HepG2 (cell line): ENCODE measurements around the gene LRP5. TPM values are rescaled to one million over a fixed set of nuclear protein-coding genes. Genes with fewer than 3 reads are reported as not detected.

Experiments
- BORCS8-MEF2B ChIP-seq: sonication (generic); formaldehyde crosslinking; IDR thresholded peaks from 2 replicates; pipeline ENCODE4 v1.8.0; 2022; ENCODE audit warnings: mild to moderate bottlenecking, missing genetic modification reagents
- FIP1L1 ChIP-seq: fragments of 200-400 bp; formaldehyde crosslinking; IDR thresholded peaks from 2 replicates; pipeline ENCODE4 v1.6.1; 2018; ENCODE audit warnings: low read depth, mild to moderate bottlenecking, low read length, moderate library complexity, borderline replicate concordance; ENCODE audit not compliant: insufficient read depth
- NCOR1 ChIP-seq: fragments of 200-600 bp; sonication (generic); IDR thresholded peaks from 2 replicates; pipeline ENCODE4 v1.7.0; 2017; ENCODE audit warnings: antibody characterized with exemption, low read length, borderline replicate concordance
- NFRKB ChIP-seq: fragments of 450-650 bp; IDR thresholded peaks from 2 replicates; pipeline ENCODE4 v1.6.1; 2017
- SP5 ChIP-seq: IDR thresholded peaks from 2 replicates; pipeline ENCODE4 v1.6.1; 2016; ENCODE audit warnings: low read depth, borderline replicate concordance
- TAF1 ChIP-seq: sonication (generic); formaldehyde crosslinking; IDR thresholded peaks from 2 replicates; pipeline ENCODE4 v1.4.0; 2020; ENCODE audit warnings: missing genetic modification reagents
- ZKSCAN8 ChIP-seq: IDR thresholded peaks from 2 replicates; pipeline ENCODE4 v1.6.1; 2016; ENCODE audit warnings: borderline replicate concordance, missing genetic modification reagents, missing compliant biosample characterization
- ZNF263 ChIP-seq: sonication (generic); formaldehyde crosslinking; IDR thresholded peaks from 2 replicates; pipeline ENCODE4 v1.4.0; 2020; ENCODE audit warnings: missing genetic modification reagents
- ZNF33A ChIP-seq: sonication (generic); formaldehyde crosslinking; IDR thresholded peaks from 2 replicates; pipeline ENCODE4 v1.5.1; 2020; ENCODE audit warnings: missing genetic modification reagents, mild to moderate bottlenecking, moderate library complexity, borderline replicate concordance
- ZNF350 ChIP-seq: sonication (generic); formaldehyde crosslinking; IDR thresholded peaks from 2 replicates; pipeline ENCODE4 v1.4.0; 2020; ENCODE audit warnings: mild to moderate bottlenecking, low read depth, missing genetic modification reagents, borderline replicate concordance
- ZNF451 ChIP-seq: sonication (generic); formaldehyde crosslinking; IDR thresholded peaks from 2 replicates; pipeline ENCODE4 v1.5.0; 2020; ENCODE audit warnings: mild to moderate bottlenecking, missing genetic modification reagents
- ZNF558 ChIP-seq: sonication (generic); formaldehyde crosslinking; IDR thresholded peaks from 2 replicates; pipeline ENCODE4 v1.9.0; 2022; ENCODE audit warnings: mild to moderate bottlenecking, missing genetic modification reagents, borderline replicate concordance
- ZNF839 ChIP-seq: sonication (generic); formaldehyde crosslinking; IDR thresholded peaks from 2 replicates; pipeline ENCODE4 v1.4.0; 2020; ENCODE audit warnings: missing genetic modification reagents, mild to moderate bottlenecking, borderline replicate concordance
- polyA plus RNA-seq, 8 experiments: library from polyadenylated mRNA; depleted of rRNA in 3 of 8; stranded (reverse) in 7 of 8; unstranded in 1 of 8; fragments of >200 nt; fragmentation: Illumina TruSeq in 4 of 8; extraction: Trizol in 4 of 8; gene quantifications; 2 replicates each; pipeline versions ENCODE4 v1.2.1 to v1.2.3, GENCODE V29; 2011 to 2016; ENCODE audit warnings: low read depth in 4 of 8, missing spikeins in 1 of 8, mixed read lengths in 1 of 8; ENCODE audit not compliant: insufficient read depth in 1 of 8
- total RNA-seq, 5 experiments: library from RNA; depleted of rRNA; stranded (reverse); fragments of >200 nt; fragmentation: Illumina TruSeq; extraction: Trizol; gene quantifications; 2 replicates each; pipeline ENCODE4 v1.2.3, GENCODE V29; 2016; ENCODE audit warnings: low read depth in 1 of 5
- TF ChIP-seq, protein P1 (sequence below): sonication (generic); formaldehyde crosslinking; conservative IDR thresholded peaks from 2 replicates; pipeline ENCODE4 v1.4.0; 2020; ENCODE audit warnings: missing genetic modification reagents
- TF ChIP-seq, protein P2 (sequence below): sonication (generic); formaldehyde crosslinking; IDR thresholded peaks from 2 replicates; pipeline ENCODE4 v1.4.0; 2020; ENCODE audit warnings: missing genetic modification reagents
- TF ChIP-seq, protein P3 (sequence below): fragments of 450-650 bp; IDR thresholded peaks from 2 replicates; pipeline ENCODE4 v1.6.1; 2017
- TF ChIP-seq, protein P4 (sequence below): sonication (generic); formaldehyde crosslinking; IDR thresholded peaks from 2 replicates; pipeline ENCODE4 v1.4.0; 2020; ENCODE audit warnings: missing genetic modification reagents
- TF ChIP-seq, protein P5 (sequence below): sonication (generic); formaldehyde crosslinking; IDR thresholded peaks from 2 replicates; pipeline ENCODE4 v1.5.1; 2020; ENCODE audit warnings: missing genetic modification reagents, mild to moderate bottlenecking, borderline replicate concordance

LRP5 gene
- total and polyA plus RNA-seq, 2 of the 13 experiments (the other 11 are each of a cell fraction or from before 2014, with no cell fraction given) = 40.4 to 64.0 TPM

DNA sequence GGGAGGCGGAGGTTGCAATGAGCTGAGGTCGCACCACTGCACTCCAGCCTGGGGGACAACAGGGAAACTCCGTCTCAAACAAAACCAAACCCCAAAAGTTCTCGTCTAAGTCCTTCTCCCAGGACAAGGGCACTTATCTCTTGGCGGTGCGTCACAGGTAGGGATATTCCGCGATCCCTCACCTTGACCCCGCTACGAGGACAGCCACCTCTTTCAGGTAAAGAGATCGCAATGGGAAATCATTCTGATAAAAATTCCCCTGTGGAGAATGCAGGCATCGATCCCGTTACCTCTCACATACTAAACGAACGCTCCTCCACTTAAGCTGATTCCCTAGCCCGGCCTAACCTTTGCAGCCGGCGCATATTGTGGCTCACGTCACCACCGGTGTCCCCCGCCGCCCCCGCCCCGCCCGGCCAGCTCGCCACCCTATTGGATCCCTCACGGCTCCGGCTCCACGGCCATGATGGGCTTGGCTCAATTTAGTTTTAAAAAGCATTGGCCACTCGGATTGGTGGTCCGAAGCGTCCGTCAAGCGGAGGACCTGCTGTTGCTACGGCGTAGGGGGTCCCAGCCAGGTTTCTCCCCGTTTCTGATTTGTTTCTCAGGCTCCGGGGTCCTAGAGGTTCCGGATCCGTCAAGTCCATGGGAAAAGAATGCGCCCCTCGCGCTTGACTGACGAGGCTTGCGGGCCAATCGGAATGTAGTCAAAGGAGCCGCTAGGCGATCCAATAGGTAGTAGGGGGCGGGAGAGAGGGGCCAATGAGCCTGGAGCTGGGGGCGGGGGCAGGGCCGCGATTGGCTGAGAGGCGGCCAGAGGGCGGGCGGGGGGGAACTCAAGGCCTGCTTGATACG, 147.7 kb downstream of the LRP5 start (continued):
- TF ChIP-seq, protein P1, sequence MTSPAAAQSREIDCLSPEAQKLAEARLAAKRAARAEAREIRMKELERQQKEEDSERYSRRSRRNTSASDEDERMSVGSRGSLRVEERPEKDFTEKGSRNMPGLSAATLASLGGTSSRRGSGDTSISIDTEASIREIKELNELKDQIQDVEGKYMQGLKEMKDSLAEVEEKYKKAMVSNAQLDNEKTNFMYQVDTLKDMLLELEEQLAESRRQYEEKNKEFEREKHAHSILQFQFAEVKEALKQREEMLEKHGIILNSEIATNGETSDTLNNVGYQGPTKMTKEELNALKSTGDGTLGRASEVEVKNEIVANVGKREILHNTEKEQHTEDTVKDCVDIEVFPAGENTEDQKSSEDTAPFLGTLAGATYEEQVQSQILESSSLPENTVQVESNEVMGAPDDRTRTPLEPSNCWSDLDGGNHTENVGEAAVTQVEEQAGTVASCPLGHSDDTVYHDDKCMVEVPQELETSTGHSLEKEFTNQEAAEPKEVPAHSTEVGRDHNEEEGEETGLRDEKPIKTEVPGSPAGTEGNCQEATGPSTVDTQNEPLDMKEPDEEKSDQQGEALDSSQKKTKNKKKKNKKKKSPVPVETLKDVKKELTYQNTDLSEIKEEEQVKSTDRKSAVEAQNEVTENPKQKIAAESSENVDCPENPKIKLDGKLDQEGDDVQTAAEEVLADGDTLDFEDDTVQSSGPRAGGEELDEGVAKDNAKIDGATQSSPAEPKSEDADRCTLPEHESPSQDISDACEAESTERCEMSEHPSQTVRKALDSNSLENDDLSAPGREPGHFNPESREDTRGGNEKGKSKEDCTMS (CRISPR knock-in tag) = no peak
- TF ChIP-seq ZNF350 (CRISPR knock-in tag) = peak; percentile 90; the same call in 1 of the 2 replicates
- TF ChIP-seq ZNF558 (CRISPR knock-in tag) = no peak
- no peak for TF ChIP-seq ZNF33A (CRISPR knock-in tag)
- no peak for TF ChIP-seq TAF1 (CRISPR knock-in tag)
- TF ChIP-seq, protein P2, sequence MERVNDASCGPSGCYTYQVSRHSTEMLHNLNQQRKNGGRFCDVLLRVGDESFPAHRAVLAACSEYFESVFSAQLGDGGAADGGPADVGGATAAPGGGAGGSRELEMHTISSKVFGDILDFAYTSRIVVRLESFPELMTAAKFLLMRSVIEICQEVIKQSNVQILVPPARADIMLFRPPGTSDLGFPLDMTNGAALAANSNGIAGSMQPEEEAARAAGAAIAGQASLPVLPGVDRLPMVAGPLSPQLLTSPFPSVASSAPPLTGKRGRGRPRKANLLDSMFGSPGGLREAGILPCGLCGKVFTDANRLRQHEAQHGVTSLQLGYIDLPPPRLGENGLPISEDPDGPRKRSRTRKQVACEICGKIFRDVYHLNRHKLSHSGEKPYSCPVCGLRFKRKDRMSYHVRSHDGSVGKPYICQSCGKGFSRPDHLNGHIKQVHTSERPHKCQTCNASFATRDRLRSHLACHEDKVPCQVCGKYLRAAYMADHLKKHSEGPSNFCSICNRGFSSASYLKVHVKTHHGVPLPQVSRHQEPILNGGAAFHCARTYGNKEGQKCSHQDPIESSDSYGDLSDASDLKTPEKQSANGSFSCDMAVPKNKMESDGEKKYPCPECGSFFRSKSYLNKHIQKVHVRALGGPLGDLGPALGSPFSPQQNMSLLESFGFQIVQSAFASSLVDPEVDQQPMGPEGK (CRISPR knock-in tag) = peak; percentile 85
- TF ChIP-seq, protein P3, sequence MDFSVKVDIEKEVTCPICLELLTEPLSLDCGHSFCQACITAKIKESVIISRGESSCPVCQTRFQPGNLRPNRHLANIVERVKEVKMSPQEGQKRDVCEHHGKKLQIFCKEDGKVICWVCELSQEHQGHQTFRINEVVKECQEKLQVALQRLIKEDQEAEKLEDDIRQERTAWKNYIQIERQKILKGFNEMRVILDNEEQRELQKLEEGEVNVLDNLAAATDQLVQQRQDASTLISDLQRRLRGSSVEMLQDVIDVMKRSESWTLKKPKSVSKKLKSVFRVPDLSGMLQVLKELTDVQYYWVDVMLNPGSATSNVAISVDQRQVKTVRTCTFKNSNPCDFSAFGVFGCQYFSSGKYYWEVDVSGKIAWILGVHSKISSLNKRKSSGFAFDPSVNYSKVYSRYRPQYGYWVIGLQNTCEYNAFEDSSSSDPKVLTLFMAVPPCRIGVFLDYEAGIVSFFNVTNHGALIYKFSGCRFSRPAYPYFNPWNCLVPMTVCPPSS = no peak
- TF ChIP-seq ZNF263 = 0 out of 2 replicates have a peak, but pooled peaks have one; percentile 36
- no peak for TF ChIP-seq NFRKB
- TF ChIP-seq NCOR1 = peak; percentile 27; the same call in 1 of the 2 replicates
- TF ChIP-seq FIP1L1 = no peak
- TF ChIP-seq, protein P4, sequence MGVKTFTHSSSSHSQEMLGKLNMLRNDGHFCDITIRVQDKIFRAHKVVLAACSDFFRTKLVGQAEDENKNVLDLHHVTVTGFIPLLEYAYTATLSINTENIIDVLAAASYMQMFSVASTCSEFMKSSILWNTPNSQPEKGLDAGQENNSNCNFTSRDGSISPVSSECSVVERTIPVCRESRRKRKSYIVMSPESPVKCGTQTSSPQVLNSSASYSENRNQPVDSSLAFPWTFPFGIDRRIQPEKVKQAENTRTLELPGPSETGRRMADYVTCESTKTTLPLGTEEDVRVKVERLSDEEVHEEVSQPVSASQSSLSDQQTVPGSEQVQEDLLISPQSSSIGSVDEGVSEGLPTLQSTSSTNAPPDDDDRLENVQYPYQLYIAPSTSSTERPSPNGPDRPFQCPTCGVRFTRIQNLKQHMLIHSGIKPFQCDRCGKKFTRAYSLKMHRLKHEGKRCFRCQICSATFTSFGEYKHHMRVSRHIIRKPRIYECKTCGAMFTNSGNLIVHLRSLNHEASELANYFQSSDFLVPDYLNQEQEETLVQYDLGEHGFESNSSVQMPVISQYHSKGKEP (CRISPR knock-in tag) = no peak
- no peak for TF ChIP-seq ZNF451 (CRISPR knock-in tag)
- TF ChIP-seq SP5 (CRISPR knock-in tag) = no peak
- TF ChIP-seq BORCS8-MEF2B (CRISPR knock-in tag) = peak; percentile 3; the same call in 1 of the 2 replicates
- peak; percentile 59; the same call in 1 of the 2 replicates for TF ChIP-seq ZKSCAN8 (CRISPR knock-in tag)
- TF ChIP-seq, protein P5, sequence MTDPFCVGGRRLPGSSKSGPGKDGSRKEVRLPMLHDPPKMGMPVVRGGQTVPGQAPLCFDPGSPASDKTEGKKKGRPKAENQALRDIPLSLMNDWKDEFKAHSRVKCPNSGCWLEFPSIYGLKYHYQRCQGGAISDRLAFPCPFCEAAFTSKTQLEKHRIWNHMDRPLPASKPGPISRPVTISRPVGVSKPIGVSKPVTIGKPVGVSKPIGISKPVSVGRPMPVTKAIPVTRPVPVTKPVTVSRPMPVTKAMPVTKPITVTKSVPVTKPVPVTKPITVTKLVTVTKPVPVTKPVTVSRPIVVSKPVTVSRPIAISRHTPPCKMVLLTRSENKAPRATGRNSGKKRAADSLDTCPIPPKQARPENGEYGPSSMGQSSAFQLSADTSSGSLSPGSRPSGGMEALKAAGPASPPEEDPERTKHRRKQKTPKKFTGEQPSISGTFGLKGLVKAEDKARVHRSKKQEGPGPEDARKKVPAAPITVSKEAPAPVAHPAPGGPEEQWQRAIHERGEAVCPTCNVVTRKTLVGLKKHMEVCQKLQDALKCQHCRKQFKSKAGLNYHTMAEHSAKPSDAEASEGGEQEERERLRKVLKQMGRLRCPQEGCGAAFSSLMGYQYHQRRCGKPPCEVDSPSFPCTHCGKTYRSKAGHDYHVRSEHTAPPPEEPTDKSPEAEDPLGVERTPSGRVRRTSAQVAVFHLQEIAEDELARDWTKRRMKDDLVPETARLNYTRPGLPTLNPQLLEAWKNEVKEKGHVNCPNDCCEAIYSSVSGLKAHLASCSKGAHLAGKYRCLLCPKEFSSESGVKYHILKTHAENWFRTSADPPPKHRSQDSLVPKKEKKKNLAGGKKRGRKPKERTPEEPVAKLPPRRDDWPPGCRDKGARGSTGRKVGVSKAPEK (CRISPR knock-in tag) = no peak
- TF ChIP-seq ZNF839 (CRISPR knock-in tag) = no peak
